Activated CD4-positive, alpha-beta memory T cell treated with anti-CD3 and anti-CD28 coated beads, Interleukin-2, amount 10 ng/mL, durations not matched to agents 7 days and 5 days (primary cell): ENCODE results near the gene TMED10. TPM values are rescaled to one million over a fixed set of nuclear protein-coding genes. Genes with fewer than 3 reads are reported as not detected.

Source experiments
- CTCF ChIA-PET: fragments of 350-600 bp; sonication (Branson Sonifier 250); formaldehyde crosslinking; loops from one replicate; lab custom pipeline; 2021; ENCODE audit warnings: antibody characterized with exemption, inconsistent platforms; lab: Charles Lee
- POLR2A ChIA-PET: fragments of 350-600 bp; sonication (Branson Sonifier 250); formaldehyde crosslinking; loops from one replicate; lab custom pipeline; 2021; ENCODE audit warnings: antibody characterized with exemption; lab: Charles Lee
- DNase-seq: peaks from one replicate; pipeline ENCODE4 v3.0.0-alpha.2; 2020
- H3K27ac Mint-ChIP-seq: one replicate; pipeline ENCODE4 v1.8.0; 2021; ENCODE audit warnings: mild to moderate bottlenecking, mixed read lengths
- H3K27me3 Mint-ChIP-seq: one replicate; pipeline ENCODE4 v1.8.0; 2021; ENCODE audit warnings: mixed read lengths
- H3K36me3 Mint-ChIP-seq: one replicate; pipeline ENCODE4 v1.8.0; 2021; ENCODE audit warnings: low read depth, mixed read lengths
- H3K4me1 Mint-ChIP-seq: one replicate; pipeline ENCODE4 v1.8.0; 2021; ENCODE audit warnings: mixed read lengths
- H3K4me3 Mint-ChIP-seq: one replicate; pipeline ENCODE4 v1.8.0; 2021; ENCODE audit warnings: mild to moderate bottlenecking, mixed read lengths
- H3K9me3 Mint-ChIP-seq: one replicate; pipeline ENCODE4 v1.8.0; 2021; ENCODE audit warnings: mixed read lengths
- total RNA-seq, 2 experiments: library from RNA; stranded (reverse); gene quantifications; one replicate each; pipeline ENCODE4 v1.2.3, GENCODE V29; 2021

Gene TMED10
- total RNA-seq, 2 experiments from 2014 or later = 207 to 224 TPM

GRCh38 chr14:75206190-75206589 is 29.8 kb upstream of the TMED10 start:
- CTCF ChIA-PET = interaction anchor here (1.0 kb wide), 1 partner anchor 89 kb away, joined by 3 read pairs; no protein-coding TSS in a partner anchor
- H3K27me3 Mint-ChIP-seq = peaks cover 7% of the 10 kb centered on the region
- peaks cover 28% of the 10 kb centered on the region for H3K4me1 Mint-ChIP-seq
- DNase-seq = no peak
- H3K36me3 Mint-ChIP-seq = peaks cover 4% of the 10 kb centered on the region
- POLR2A ChIA-PET = interaction anchor here (0.9 to 1.9 kb wide), 2 partner anchors 27 to 30 kb away, joined by 3 to 7 read pairs; partner anchors contain the start of gene TMED10
- H3K27ac Mint-ChIP-seq = no peak overlapping the region
- H3K4me3 Mint-ChIP-seq = no peak overlapping the region
- no peaks in the 10 kb centered on the region for H3K9me3 Mint-ChIP-seq

DNA sequence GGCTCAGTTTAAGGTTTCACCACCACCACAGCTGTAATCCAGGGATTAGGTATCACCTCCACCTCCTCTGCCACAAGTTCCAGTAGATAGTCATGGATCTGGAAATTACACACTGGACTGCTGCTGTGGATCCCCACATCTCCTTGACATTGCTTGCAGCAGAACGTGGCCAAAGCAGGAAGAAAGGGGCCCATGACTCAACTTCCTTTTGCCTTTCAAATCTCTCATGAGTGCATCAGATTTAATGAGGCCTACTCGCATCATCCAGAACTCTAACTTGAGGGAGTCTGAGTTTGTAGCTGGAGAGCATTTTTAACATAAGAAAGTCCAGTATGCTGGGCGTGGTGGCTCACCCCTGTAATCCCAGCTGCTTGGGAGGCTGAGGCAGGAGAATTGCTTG is 29.2 kb upstream of the TMED10 start:
- Mint-ChIP-seq H3K4me3 (no peak overlapping the region), H3K9me3 (no peaks in the 10 kb centered on the region), H3K4me1 (peaks cover 28% of the 10 kb centered on the region), H3K27ac (peak overlapping the region; percentile 72), H3K36me3 (peaks cover 4% of the 10 kb centered on the region), H3K27me3 (peaks cover 8% of the 10 kb centered on the region)
- CTCF ChIA-PET = no interaction called here
- POLR2A ChIA-PET = interaction anchor here (0.6 to 1.9 kb wide), 2 partner anchors 29 to 49 kb away, joined by 3 to 7 read pairs; partner anchors contain the start of gene TMED10
- peak; percentile 25 for DNase-seq

GRCh38 chr14:75204116-75204515 is 27.7 kb upstream of the TMED10 start:
- Mint-ChIP-seq H3K4me3 (no peak overlapping the region), H3K4me1 (peaks cover 28% of the 10 kb centered on the region), H3K9me3 (no peaks in the 10 kb centered on the region), H3K27me3 (peaks cover 6% of the 10 kb centered on the region), H3K27ac (no peak overlapping the region), H3K36me3 (peaks cover 4% of the 10 kb centered on the region)
- CTCF ChIA-PET = interaction anchor here (1.1 kb wide), 1 partner anchor 45 kb away, joined by 4 read pairs; no protein-coding TSS in a partner anchor
- DNase-seq = peak; percentile 17
- POLR2A ChIA-PET = interaction anchor here (1.1 to 1.9 kb wide), 2 partner anchors 20 to 28 kb away, joined by 3 to 7 read pairs; partner anchors contain the start of gene TMED10

GRCh38 chr14:75202657-75203056 is 26.2 kb upstream of the TMED10 start:
- DNase-seq = no peak
- ChIA-PET POLR2A (no interaction called here), CTCF (interaction anchor here (0.7 kb wide), 1 partner anchor 151 kb away, joined by 3 read pairs; no protein-coding TSS in a partner anchor)
- Mint-ChIP-seq H3K4me3 (no peak overlapping the region), H3K36me3 (peaks cover 4% of the 10 kb centered on the region), H3K4me1 (peaks cover 28% of the 10 kb centered on the region), H3K27me3 (peaks cover 6% of the 10 kb centered on the region), H3K27ac (no peak overlapping the region), H3K9me3 (no peaks in the 10 kb centered on the region)

- CTCF ChIA-PET = no interaction called here
- H3K4me1 Mint-ChIP-seq = peaks cover 21% of the 10 kb centered on the region
- POLR2A ChIA-PET = no interaction called here
- H3K27ac Mint-ChIP-seq = no peak overlapping the region
- no peaks in the 10 kb centered on the region for H3K9me3 Mint-ChIP-seq
- peaks cover 4% of the 10 kb centered on the region for H3K36me3 Mint-ChIP-seq
- peaks cover 9% of the 10 kb centered on the region for H3K27me3 Mint-ChIP-seq
- H3K4me3 Mint-ChIP-seq = no peak overlapping the region
- DNase-seq = no peak
Measured at GRCh38 chr14:75201087-75201486, 24.7 kb upstream of the TMED10 start.

GRCh38 chr14:75200451-75200850 is 24.0 kb upstream of the TMED10 start:
- H3K4me3 Mint-ChIP-seq = no peak overlapping the region
- no peaks in the 10 kb centered on the region for H3K9me3 Mint-ChIP-seq
- H3K27ac Mint-ChIP-seq = no peak overlapping the region
- peaks cover under 1% of the 10 kb centered on the region for H3K36me3 Mint-ChIP-seq
- POLR2A ChIA-PET = no interaction called here
- peaks cover 15% of the 10 kb centered on the region for H3K4me1 Mint-ChIP-seq
- H3K27me3 Mint-ChIP-seq = peaks cover 9% of the 10 kb centered on the region
- CTCF ChIA-PET = interaction anchor here (0.6 kb wide), 1 partner anchor 303 kb away, joined by 3 read pairs; no protein-coding TSS in a partner anchor
- DNase-seq = no peak

DNA sequence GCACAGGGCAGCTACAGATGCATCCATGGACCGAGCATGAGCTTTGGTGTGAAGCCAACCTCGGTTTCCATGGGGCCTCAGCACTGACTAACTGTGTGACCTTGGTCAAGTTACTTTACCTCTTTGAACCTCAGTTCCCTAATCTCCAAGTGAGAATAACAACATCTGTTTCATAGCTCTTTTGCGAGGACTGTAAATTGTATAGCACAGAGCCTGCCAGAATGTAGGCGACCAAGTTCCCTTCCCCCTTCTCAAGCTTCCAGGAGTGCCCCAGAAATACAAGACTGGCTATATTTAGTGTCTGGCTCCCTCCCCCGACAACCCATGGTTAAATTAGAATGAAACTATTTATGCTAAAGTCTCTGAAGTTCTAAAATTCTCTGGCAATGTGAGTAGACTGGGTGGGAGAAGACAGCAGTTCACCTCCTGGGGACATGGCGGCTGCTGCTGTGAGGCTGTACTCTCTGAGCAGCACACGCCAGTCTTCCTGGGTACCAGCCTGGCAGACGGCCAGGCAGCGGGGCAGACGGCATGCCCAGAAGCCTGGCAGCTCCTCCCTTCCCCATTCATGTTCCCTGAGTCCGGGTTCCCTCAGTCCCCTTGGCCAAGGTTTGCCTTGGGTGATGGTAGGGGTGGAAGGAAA is 22.0 kb upstream of the TMED10 start:
- H3K4me1 Mint-ChIP-seq = peaks cover under 1% of the 10 kb centered on the region
- H3K9me3 Mint-ChIP-seq = no peaks in the 10 kb centered on the region
- no peaks in the 10 kb centered on the region for H3K36me3 Mint-ChIP-seq
- H3K4me3 Mint-ChIP-seq = no peak overlapping the region
- no peak for DNase-seq
- H3K27me3 Mint-ChIP-seq = peaks cover 9% of the 10 kb centered on the region
- H3K27ac Mint-ChIP-seq = no peak overlapping the region
- ChIA-PET POLR2A (no interaction called here), CTCF (no interaction called here)

- Mint-ChIP-seq H3K27ac (no peak overlapping the region), H3K9me3 (no peaks in the 10 kb centered on the region), H3K4me1 (no peaks in the 10 kb centered on the region), H3K27me3 (peaks cover 8% of the 10 kb centered on the region), H3K36me3 (no peaks in the 10 kb centered on the region), H3K4me3 (no peak overlapping the region)
- ChIA-PET POLR2A (no interaction called here), CTCF (no interaction called here)
- no peak for DNase-seq
Measured at GRCh38 chr14:75197338-75197737, 20.9 kb upstream of the TMED10 start.

GRCh38 chr14:75196468-75196867 is 20.1 kb upstream of the TMED10 start:
- CTCF ChIA-PET = no interaction called here
- Mint-ChIP-seq H3K27me3 (peaks cover 7% of the 10 kb centered on the region), H3K4me3 (no peak overlapping the region), H3K9me3 (no peaks in the 10 kb centered on the region), H3K4me1 (no peaks in the 10 kb centered on the region), H3K36me3 (no peaks in the 10 kb centered on the region), H3K27ac (no peak overlapping the region)
- POLR2A ChIA-PET = no interaction called here
- no peak for DNase-seq

DNA sequence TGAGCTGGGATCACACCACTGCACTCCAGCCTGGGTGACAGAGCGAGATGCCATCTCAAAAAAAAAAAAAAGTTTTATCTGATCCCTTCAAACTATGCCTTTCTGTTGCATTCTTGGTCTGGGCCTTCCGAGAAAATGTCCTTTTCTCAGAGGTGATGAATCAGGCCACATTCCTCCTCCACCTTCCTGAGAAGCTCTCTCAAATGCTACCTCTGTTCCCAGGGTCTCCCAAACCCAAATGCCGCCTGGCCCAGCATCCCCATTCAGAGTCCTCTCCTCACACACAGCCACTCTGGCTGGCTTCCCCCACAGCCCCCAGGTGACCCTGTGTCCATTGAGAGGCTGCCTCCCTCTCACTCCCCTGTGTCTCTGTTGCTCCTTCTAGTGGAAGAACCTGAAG is 19.7 kb upstream of the TMED10 start:
- no peaks in the 10 kb centered on the region for H3K36me3 Mint-ChIP-seq
- no peak for DNase-seq
- H3K27me3 Mint-ChIP-seq = peaks cover 7% of the 10 kb centered on the region
- no peaks in the 10 kb centered on the region for H3K9me3 Mint-ChIP-seq
- no peaks in the 10 kb centered on the region for H3K4me1 Mint-ChIP-seq
- no peak overlapping the region for H3K4me3 Mint-ChIP-seq
- ChIA-PET POLR2A (no interaction called here), CTCF (no interaction called here)
- H3K27ac Mint-ChIP-seq = no peak overlapping the region

DNA sequence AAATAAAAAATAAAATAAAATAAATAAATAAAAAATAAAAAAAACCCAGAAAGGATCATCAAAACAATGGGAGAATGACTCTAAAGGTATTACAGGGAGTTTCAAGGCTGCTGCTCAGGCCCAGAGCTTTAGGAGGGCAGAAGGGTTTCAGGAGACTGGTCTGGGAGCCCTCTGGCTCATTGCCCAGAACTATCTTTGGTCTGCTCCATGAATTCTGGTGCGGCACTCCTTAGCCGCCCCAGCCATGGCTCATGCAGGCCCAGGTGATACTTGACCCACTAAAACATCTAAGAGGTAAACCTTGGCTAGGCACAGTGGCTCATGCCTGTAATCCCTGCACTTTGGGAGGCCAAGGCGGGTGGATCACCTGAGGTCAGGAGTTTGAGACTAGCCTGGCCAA is 14.7 kb upstream of the TMED10 start:
- ChIA-PET CTCF (no interaction called here), POLR2A (interaction anchor here (0.6 kb wide), 1 partner anchor 199 kb away, joined by 4 read pairs; no protein-coding TSS in a partner anchor)
- no peak for DNase-seq
- no peaks in the 10 kb centered on the region for H3K9me3 Mint-ChIP-seq
- H3K4me1 Mint-ChIP-seq = no peaks in the 10 kb centered on the region
- no peak overlapping the region for H3K27ac Mint-ChIP-seq
- H3K4me3 Mint-ChIP-seq = no peak overlapping the region
- peaks cover 14% of the 10 kb centered on the region for H3K27me3 Mint-ChIP-seq
- H3K36me3 Mint-ChIP-seq = no peaks in the 10 kb centered on the region

- Mint-ChIP-seq H3K4me3 (no peak overlapping the region), H3K9me3 (no peaks in the 10 kb centered on the region), H3K27me3 (peaks cover 14% of the 10 kb centered on the region), H3K4me1 (no peaks in the 10 kb centered on the region), H3K36me3 (no peaks in the 10 kb centered on the region), H3K27ac (no peak overlapping the region)
- no peak for DNase-seq
- ChIA-PET POLR2A (no interaction called here), CTCF (no interaction called here)
Measured at GRCh38 chr14:75190023-75190422, 13.6 kb upstream of the TMED10 start.

DNA sequence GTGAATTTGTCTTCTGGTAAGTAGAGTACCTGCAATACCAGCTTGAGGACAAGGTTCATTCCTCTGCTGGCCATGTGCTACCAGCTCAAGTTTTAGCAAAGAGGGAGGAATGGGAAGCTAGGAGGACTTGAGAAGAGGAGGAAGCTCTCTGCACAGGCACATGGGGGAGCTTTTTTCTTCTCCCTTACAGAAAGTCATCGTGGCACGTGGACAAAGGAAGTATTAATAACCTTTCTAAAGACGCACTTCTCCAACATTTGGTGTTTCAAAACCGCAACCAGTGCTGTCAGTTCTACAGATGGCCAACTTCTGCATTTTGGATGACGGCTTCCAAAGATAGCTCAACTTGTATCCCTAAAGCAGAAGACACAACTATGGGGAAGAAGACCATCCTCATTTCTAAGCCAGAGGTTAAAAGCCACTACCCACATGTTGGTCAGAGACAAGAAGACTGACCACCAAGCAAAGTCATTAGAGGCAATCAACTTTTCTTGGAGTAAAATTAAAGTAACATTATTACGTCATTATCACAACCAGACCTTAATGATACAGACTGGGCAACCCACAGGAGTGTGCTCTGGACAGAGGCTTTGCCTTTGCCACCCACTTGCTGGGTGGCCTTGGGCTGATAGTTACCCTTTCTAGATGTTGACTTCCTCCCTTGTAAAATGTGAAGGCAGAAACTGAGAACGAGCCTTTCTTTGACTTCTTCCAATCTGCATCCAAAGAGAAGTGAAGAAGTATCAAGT is 12.3 kb upstream of the TMED10 start:
- Mint-ChIP-seq H3K27me3 (peaks cover 14% of the 10 kb centered on the region), H3K36me3 (no peaks in the 10 kb centered on the region), H3K27ac (no peak overlapping the region), H3K4me1 (no peaks in the 10 kb centered on the region), H3K4me3 (no peak overlapping the region), H3K9me3 (no peaks in the 10 kb centered on the region)
- POLR2A ChIA-PET = no interaction called here
- DNase-seq = no peak
- CTCF ChIA-PET = interaction anchor here (1.1 kb wide), 1 partner anchor 10 kb away, joined by 3 read pairs; no protein-coding TSS in a partner anchor
